Sigmoid colon (tissue), 4 donors: ENCODE results near the gene CABP4.

Experiments
- CTCF ChIP-seq, 4 experiments: fragments of 450-650 bp in 3 of 4; fragments of 200-600 bp in 1 of 4; IDR thresholded peaks; one replicate each; pipeline ENCODE4 v1.5.1; 2016 to 2019; ENCODE audit warnings: antibody characterized with exemption in 4 of 4, mild to moderate bottlenecking in 3 of 4, moderate library complexity in 2 of 4
- EP300 ChIP-seq, 4 donors: sonication (generic); formaldehyde crosslinking; IDR thresholded peaks; one replicate each; pipeline ENCODE4 v1.6.1; 2017; ENCODE audit warnings: antibody characterized with exemption in 4 of 4
- POLR2A ChIP-seq, 2 donors: fragments of 450-650 bp; IDR thresholded peaks; one replicate each; pipeline ENCODE4 v1.6.1; 2016; ENCODE audit warnings: antibody characterized with exemption in 2 of 2, mild to moderate bottlenecking in 2 of 2, moderate library complexity in 2 of 2
- POLR2AphosphoS5 ChIP-seq, 4 donors: sonication (generic); formaldehyde crosslinking; IDR thresholded peaks; one replicate each; pipeline ENCODE4 v1.6.1; 2017; ENCODE audit warnings: antibody characterized with exemption in 4 of 4

GRCh38 chr11:67437082-67437808, 17.9 kb upstream of the CABP4 start, which contains the start of gene PTPRCAP:
- TF ChIP-seq CTCF (IDR thresholded peaks at IDR 0.05) (no peak), POLR2AphosphoS5 (IDR thresholded peaks at IDR 0.05) (no peak), POLR2A (IDR thresholded peaks at IDR 0.05) (no peak), EP300 (IDR thresholded peaks at IDR 0.05) (no peak)
